ENCODE measurements around the gene DCT. TPM values are rescaled to one million over a fixed set of nuclear protein-coding genes. Genes with fewer than 3 reads are reported as not detected.
"Not testable (repeated sequence)": the region's sequence is repeated elsewhere in the genome, so short reads cannot be mapped to it uniquely, and the experiment has no call there.

The DCT gene
- under 1 TPM; 0.24 to 0.37 (median 0.35) TPM for polyA plus RNA-seq (ENCODE audit: insufficient read depth in 1 of 5, insufficient read length in 5 of 5, low replicate concordance in 1 of 5)
- long read RNA-seq, donor 1: 0 reads
- long read RNA-seq, donor 2: 0 reads
- long read RNA-seq, donor 3: 0 reads
- long read RNA-seq, donor 4: 0 reads
- long read RNA-seq, donor 5: 0 reads
- long read RNA-seq, donor 6: 0 reads
- long read RNA-seq, donor 7: 0 reads
- long read RNA-seq, donor 8: 0 reads

DNA sequence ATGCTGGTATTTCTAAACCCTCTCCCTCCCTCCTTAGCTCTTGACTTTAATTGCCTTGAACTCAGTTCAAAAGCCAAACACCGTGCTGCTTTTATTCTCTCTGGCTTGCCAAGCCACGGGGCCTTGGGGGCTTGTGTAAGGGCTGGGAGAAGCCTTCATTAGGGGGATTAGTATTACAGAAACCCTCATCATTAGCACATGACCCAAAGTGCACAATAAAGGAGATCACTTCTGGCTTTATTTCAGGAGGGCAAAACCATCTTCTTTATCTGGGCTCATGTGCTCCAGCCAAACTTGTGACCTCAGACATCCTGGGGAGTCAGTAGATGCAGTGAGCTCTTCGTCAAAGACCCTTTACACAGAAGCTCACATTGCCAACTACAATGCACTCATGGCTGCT, at the start of gene DCT:
DCT (minus strand) TSS at position 67 of the 400 bp plus-strand sequence. CDS start 427 bp downstream, outside the sequence.
- DNase-seq: no peak

DNA sequence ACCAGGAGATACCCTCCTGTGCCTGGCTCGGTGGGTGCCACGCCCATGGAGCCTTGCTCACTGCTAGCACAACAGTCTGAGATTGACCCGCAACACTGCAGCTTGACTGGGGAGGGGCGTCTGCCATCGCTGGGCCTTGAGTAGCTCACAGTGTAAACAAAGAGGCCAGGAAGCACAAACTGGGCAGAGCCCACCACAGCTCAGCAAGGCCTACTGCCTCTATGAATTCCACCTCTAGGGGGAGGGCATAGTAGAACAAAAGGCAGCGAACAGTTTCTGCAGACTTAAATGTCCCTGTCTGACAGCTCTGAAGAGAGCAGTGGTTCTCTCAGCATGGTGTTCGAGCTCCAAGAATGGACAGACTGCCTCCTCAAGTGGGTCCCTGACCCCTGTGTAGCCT, 47.5 kb upstream of the DCT start:
- DNase-seq: not testable (repeated sequence)

DNA sequence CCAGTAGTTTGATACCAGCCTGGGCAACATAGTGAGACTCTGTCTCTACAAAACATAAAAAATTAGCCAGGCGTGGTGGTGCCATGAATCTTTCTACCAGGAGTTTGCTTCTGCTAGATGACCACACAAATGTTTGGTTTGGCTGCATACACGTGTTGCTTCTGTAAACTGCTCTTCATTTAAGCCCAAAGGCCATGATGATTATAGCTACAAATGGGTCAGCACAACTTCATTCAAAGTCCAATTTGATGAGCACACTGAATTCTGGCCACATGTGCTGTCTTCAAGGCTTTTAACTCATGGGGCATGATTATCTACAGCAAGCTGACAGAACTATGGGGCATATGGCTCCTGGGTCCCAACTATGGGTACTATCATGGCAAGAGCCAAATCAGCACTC, 46.3 kb upstream of the DCT start:
- DNase-seq: no peak

DNA sequence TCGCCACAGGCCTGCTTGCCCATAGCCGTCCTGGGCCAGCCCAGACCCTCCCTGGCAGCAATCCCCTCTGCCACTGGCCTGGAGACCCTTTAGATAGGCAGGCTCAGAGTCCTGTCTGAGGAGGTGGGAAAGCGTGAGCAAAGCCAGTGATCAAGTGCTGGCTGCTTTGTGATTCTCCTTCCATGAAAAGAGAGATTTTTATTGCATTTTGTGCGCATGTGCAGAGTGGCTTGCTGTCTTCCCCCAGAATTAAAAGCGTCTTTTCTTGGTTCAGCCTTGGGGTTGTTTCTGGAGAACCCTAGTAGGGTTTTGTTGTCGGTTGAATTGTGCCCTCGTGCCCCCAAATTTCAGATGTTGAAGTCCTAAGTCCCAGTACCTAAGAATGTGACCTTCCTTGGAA, 44.9 kb upstream of the DCT start:
- DNase-seq: no peak

DNA sequence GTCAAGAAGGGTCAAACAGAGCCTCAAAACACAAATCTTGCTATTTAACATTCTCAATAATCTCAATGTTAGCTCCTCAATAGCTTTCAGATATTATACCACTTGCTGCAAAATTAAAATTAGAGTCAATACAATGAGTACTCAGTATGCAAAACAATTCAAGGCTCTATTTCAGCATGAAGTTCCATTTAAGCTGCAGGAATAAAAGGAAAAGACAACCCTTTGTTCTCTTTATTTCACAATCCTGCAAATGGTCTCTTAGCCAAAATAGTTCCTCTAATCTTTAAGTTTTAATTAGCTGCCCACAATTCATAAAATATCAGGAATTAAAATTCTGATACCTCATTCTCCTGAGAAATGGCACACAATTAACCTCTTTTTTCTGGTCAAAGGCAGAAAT, 40.5 kb upstream of the DCT start:
- no peak for DNase-seq

DNA sequence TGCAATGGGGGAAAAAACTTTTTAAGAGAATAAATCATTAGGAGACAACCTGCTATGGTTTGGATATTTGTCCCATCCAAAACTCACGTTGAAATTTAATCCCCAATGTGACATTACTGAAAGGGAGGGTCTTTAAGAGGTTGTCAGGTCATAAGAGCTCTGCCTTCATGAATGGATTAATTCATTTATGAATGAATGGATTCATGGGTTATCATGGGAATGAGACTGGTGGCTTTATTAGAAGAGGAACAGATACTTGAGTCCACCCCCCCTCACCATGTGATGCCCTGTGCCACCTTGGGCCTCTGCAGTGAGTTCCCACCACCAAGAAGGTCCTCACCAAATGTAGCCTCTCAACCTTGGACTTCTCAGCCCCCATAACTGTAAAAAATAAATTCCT, 37.0 kb upstream of the DCT start:
- no peak for DNase-seq

DNA sequence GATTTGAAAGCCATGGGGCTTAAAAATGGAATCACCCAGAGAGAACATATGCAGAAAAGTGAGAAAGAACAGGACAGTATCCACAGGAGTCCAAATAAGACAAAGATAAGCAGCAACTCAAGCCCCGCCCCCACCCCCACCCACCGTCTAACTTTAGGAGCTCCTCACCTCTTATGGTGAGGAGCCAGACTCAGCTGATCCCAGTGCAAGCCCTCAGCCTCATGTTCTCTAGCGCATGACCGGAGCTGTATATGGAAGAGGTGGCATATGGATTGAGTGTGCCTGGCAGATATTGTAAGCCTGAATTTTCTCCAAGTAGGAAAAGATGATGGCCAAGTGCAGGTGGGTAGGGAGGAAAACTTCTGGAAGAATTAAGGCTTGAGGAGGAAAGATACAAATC, 36.4 kb upstream of the DCT start:
- DNase-seq: no peak

DNA sequence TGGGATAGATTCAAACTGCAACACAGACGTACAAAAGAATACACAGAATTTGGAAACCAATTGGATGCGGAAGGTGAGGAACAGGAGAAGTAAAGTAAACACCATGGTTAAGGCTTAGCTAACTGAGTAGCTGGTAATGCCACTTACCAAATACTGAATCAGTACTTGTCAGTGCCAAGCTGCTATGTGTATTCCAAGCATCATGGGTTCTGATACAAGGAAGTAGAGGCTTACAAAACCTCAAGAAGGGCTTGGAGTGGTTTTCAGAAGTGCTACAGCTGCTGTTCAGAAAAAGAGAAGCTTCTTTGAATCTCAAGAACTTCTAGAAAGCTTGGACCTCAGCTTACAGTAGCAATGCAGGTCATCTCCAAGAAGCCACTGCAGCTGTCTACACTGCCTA, 35.9 kb upstream of the DCT start:
- DNase-seq: no peak

DNA sequence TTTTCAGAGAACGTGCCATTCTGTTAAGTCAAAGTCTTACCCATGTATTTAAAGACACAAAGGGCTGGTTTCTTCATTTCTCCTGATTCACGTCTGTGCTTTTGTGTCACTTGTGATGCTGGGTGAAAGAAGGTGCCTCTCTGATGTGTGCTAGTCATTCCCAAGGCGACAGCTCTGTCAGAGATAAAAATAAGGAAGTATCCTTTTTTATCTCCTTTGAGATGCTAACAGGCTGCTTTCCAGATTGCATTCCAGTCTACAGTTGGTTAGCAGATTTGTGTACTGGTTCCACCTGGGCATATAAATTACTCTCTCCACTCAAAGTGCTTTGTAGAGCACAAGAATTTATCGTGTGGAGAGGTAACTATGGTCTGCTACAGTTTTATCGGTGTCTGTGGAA, 33.5 kb upstream of the DCT start:
- no peak for DNase-seq

DNA sequence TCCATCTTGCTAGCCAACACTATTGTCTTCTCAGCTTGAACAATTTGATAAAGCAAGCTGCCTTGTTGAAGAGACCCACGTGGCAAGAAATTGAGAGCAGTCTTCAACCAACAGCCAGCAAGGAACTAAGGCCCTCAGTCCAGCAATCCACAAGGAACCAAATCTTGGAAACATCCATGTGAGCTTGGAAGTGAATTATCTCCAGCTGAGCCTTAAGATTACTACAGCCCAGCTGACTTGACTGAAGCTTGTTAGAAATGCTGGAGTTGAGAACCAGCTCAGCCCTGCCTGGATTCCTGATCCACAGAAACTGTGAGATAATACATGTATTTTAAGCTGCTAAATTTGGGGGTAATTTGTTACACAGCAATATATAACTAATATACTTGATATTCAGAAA, 26.2 kb upstream of the DCT start:
- DNase-seq: no peak

DNA sequence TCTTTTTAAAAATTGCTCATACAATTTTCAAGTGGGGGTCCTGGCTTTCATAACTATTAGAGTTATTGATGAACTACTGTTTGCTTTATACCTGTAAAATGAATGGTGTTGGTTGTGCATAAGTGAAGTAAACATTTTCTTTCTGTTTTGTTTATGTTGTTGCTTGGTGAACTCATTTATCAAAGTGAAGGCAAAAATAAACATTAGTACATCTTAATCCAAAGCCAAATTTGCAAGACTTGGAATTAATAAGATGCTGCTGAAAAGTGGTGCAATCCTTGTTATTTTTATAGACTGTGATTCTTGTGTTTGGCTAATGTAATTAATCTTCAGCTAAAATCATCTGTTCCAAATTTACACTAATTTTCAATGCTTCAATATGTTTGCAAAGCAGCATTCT, 24.4 kb upstream of the DCT start:
- DNase-seq: peak in 1 of 2 donors; percentile 21

DNA sequence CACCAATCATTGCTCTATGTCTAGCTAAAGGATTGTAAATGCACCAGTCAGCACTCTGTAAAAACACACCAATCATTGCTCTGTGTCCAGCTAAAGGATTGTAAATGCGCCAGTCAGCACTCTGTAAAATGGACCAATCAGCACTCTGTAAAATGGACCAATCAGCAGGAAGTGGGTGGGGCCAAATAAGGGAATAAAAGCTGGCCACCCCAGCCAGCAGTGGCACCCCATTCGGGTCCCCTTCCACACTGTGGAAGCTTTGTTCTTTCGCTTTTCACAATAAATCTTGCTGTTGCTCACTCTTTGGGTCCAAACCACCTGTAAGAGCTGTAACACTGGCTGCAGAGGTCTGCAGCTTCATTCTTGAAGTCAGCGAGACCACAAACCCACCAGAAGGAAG, 19.3 kb upstream of the DCT start:
- not testable (repeated sequence) for DNase-seq

DNA sequence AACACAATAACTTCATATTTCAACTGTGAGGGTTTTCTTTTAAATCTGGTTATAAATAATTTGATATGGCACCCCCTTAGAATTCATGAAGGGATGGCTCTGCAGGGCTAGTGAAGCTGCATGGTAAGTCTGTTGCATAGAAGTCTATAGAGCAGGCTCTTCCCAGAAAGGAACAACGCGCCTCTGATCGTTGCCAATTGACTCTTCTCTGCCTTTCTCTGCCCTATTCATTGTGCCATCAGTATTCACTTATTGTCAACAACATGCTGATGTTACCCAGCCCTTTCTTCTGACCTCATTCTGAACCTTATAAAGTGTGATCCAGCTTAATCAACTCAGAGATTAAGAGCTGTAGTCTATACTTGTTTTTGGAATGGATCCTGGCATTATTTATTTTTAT, 16.3 kb upstream of the DCT start:
- no peak for DNase-seq

DNA sequence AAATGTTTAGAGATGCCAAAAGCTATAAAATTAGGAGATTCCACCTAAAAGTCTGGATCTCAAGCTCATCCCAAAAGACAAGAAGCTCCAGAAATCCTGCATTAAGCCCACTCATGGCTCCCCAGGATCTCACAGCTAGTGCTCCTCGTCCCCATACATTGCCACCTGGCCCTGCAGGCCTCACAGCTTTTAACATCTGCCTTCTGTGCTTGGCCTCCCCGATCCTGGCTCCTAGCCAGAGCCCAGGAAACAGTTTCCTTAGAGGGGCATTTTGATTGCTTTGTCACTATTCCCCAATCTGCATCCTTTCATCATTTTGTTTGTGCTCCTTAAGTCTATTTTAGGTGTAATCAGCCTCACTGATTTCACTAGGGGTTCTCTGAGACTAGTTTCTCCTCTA, 14.5 kb upstream of the DCT start:
- DNase-seq: no peak

DNA sequence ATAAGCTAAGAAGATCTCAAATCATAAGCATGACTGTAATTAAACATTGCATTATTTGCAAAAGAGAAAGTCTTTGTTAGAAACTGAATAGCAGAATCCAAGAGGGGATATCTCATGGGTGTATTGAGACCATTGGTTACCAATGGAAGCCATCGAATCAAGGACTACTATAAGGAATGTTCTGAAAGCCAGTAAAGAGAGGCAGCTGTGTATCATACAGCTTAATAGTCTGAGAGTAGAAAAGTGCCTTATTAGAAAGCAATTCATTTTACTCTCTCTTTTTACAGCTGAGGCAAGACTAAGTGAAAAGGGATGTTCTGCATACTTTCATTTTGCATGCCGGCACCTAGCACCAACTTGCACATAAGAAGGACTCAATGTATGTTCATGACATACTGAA, 7.6 kb upstream of the DCT start:
- DNase-seq: no peak

DNA sequence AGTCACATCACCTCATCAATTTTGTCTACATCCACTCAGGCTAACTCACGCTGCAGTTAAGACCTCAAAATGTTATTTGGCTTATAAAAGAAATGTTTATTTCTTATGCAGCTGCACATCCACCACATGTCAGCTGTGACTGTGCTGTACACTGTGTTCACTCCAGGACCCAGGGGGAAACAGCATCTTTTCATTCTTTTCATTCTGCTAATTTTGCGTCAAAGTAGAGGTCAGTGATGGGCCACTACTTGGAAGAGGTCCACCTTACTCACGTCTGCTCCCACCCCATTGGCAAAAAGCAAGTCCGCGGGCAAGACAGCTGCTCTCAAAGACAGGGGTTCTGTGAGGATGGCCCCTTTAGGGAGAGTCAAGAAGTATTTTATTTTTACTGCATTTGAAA, 4.5 kb upstream of the DCT start:
- no peak for DNase-seq

DNA sequence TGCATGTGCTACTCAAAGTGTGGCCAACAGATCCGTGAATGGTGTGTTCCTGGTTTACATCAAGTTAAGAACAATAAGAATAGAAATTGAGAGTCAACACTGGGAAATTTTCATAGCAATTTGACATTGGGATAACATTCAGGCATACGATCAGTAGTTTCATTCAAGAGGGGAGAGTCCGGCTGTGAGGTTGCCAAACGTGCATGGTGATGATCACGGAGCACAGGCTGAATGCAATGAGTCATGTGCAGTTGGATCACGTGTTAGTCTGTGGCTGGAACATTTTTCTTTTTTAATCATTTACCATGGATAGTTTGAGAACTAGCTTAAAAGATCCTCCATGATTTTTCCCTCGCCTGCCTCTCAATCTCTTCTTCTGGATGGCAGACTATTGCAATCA, 2.5 kb upstream of the DCT start:
- no peak for DNase-seq

DNA sequence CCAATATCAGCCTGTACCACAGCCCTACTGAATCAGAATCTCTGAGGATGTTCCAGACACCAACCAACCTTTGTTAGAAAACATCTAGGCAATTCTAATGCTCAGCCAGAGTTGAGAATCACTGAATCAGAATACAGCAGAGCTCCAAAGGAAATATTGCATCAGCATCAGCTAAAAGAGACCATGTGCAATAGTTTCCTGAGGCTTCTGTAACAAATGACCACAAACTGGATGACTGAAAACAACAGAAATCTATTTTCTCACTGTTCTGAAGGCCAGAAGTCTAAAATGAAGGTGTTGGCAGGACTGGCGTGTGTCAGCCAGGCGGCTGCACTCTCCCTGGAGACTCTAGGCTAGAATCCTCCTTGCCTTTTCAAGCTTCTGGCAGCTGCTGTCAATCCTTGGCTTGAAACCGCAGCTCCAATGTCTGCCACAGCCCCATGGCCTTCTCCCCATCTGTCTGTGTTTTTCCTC, 1.2 kb upstream of the DCT start:
- no peak for DNase-seq

DNA sequence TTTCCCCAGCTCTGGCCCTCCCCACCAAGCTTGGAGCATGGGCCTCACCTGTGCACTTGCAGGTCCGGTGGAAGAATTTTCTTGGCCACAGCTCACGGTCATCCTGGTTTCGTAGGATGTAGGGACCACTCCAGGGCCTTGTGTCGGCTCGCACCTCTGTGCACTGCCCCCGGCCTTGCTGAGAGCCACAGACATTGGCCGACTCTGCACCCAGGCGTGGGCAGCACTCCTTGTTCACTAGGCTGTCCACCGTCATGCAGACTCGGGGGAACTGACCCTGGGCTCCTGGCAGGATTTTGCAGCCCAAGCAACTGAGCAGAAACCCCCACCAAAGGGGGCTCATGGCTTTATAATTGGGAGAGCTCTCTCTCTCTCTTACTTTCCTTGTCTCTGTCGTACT, 569 bp downstream of the DCT start:
- no peak for DNase-seq

DNA sequence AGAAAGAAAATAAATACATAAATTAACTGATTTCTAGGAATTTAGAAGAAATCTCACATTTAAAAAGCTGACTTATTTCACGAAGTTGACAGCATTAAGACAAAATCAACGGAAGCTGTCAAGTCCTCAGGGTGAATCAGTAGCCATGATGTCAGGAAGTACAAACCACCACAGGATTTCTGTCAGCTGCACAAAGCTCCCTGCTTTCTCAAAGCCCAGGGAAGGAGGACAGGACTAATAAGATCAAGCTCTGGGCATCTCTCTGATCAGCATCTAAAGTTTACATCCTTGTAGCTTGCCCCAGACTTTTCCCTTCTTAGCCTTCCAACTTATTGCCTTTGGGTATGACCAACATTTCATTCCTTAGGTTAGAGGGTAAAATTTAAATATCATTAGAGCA, 9.4 kb downstream of the DCT start:
- DNase-seq: no peak

DNA sequence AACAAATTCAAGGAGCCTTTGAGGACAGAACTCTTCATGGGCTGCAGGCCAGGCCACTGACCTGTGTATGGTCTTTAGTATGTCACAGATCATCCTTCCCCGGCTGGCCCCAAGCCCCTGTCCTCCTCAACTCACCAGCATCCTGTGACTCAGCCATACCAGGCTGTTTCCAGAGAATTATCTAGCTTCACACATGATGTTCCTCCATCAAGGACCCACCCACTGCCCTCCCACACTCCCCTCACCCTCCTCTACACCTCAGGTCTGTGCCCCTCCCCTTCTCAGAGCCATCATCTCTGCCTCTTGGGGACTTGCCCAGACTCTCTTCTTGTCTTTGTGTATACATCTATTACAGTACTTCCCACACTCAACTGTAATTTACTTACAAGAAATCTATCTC, 14.7 kb downstream of the DCT start:
- no peak for DNase-seq

DNA sequence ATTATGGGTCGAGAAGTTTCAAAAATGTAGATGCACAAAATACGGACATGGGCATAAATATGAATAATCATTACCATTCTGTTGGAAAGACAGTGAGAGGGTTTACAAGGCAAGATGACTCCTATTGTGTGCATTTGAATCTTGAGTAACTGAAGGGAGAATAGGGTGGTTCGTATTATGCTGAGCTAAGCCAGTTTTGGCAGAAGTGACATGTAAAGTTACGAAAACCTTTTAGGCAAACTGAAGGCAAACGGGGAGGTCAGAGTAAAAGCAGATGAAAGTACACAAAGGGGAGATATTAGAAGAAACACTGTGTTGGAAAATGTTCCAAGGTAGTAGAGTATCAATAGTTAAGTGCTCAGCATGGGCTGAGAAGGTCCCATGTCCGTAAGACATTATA, 16.8 kb downstream of the DCT start:
- no peak for DNase-seq

DNA sequence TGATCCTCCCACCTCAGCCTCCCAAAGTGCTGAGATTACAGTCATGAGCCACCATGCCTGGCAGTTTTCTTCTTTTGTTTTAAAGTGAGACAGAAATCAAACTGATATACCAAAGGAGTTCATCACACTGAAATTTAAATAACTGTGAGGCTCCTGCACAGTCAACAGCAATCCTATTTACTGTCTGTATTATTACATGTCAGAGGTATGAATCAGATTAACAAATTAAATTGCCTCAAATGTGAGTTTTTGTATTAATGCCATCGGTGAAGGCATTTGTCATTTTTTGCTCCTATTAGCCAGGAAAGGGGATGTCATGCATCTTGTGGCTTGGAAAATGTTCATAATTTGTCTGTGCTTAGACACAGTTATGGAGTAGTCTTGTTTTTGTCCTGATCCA, 20.4 kb downstream of the DCT start:
- DNase-seq: no peak

DNA sequence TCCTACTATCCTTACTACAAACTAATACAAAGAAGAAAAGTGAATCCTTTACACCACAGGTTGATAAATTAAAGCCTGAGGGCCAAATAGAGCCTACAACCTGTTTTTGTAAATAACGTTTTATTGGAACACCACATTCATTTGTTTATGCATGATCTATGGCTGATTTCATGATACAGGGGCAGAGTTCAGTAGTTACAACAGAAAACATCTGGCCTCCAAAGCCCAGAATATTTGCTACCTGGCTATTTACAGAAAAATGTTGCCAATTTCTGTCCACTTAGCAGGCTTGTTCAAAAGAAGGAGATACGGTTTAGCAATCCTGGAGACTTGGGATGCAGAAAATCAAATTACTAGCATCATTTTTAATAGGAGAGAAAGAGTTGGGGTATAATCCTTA, 24.1 kb downstream of the DCT start:
- no peak for DNase-seq

DNA sequence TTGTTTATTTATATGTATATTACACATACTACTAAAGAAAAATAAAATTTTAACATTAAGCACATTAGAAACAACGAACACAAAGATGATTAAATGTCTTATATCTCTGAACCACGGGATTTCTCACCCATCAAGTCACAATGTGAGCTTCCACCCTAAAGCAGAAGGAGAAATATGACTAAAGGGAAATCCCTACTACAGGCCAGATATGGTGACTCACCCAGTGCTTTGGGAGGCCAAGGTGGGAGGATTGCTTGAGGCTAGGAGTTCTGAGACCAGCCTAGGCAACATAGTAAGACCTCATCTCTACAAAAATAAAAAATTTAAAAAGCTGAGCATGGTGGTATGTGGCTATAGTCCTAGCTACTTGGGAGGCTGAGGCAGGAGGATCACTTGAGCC, 24.6 kb downstream of the DCT start:
- no peak for DNase-seq

All from right lung (tissue), 10 donors.